ENCODE data around the gene MRGPRX1. TPM values are rescaled to one million over a fixed set of nuclear protein-coding genes. Genes with fewer than 3 reads are reported as not detected.

Gene MRGPRX1
- total RNA-seq, 1 experiment from 2014 or later = not detected

DNA sequence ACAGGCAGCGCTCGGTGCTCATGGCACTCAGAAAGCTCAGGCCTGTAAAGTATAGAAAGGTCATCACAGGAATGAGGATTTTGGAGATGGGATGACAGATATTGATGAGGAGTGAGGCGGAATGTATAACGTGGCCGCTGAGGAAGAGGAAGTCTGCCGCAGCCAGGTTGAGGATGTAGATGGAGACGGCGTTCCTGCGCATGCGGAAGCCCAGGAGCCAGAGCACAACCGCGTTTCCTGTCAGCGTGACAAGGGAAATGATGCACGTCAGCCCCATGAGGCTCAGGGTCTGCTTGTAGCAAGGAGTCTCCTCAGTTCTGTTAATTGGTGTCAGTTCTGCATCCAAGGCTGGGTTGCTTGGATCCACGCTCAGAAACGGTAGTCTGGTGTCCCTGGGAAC, 33.1 kb upstream of the MRGPRX1 start:
- Histone ChIP-seq H3K27ac (ENCODE audit: insufficient read length, low read depth, low read length) (no peak overlapping the region), H2BK20ac (ENCODE audit: low read depth, low read length, poor library complexity, severe bottlenecking) (no peak overlapping the region), H2AFZ (ENCODE audit: low read length) (no peak overlapping the region), H3K14ac (ENCODE audit: insufficient read depth, low read length) (no peak overlapping the region), H4K91ac (ENCODE audit: insufficient read length, low read depth, low read length) (no peak overlapping the region), H4K20me1 (ENCODE audit: control insufficient read depth, insufficient read depth, insufficient read length) (no peaks in the 10 kb centered on the region), H2BK12ac (ENCODE audit: insufficient read length, low read depth, low read length) (no peak overlapping the region), H2AK5ac (ENCODE audit: insufficient read length, low read length) (no peak overlapping the region), H3K4me2 (ENCODE audit: insufficient read depth, insufficient read length, low read length) (no peak overlapping the region), H3K79me2 (ENCODE audit: insufficient read depth, low read length) (no peaks in the 10 kb centered on the region), H2BK5ac (ENCODE audit: insufficient read length, low read length) (no peak overlapping the region), H3K18ac (ENCODE audit: insufficient read length, low read depth, low read length) (no peak overlapping the region), H3K27me3 (ENCODE audit: insufficient read depth, low read length) (no peaks in the 10 kb centered on the region), H4K5ac (ENCODE audit: insufficient read length, low read depth, low read length) (no peak overlapping the region), H3K9me3 (ENCODE audit: control insufficient read depth, low read depth, low read length) (no peaks in the 10 kb centered on the region), H3K4me1 (ENCODE audit: insufficient read depth, low read length) (no peaks in the 10 kb centered on the region), H4K8ac (replicated peaks; ENCODE audit: insufficient read length, low read depth, low read length) (no peak overlapping the region), H3K23ac (ENCODE audit: insufficient read length, low read depth, low read length) (no peak overlapping the region), H3T11ph (ENCODE audit: low read length) (no peak overlapping the region), H3K9ac (ENCODE audit: extremely low read depth, insufficient read length, low read length) (no peak overlapping the region), H2BK15ac (ENCODE audit: low read depth, low read length) (no peak overlapping the region), H3K56ac (ENCODE audit: insufficient read length, low read depth, low read length) (no peak overlapping the region), H3K23me2 (ENCODE audit: insufficient read length, low read depth, low read length, poor library complexity, severe bottlenecking) (no peaks in the 10 kb centered on the region), H2BK120ac (ENCODE audit: low read depth, low read length, poor library complexity, severe bottlenecking) (no peak overlapping the region), H3K4ac (ENCODE audit: low read depth, low read length) (no peak overlapping the region), H3K79me1 (ENCODE audit: insufficient read depth, low read depth, low read length, poor library complexity, severe bottlenecking) (no peaks in the 10 kb centered on the region)
- no peak for DNase-seq
- Mint-ChIP-seq H3K27ac (no peak overlapping the region), H3K27me3 (ENCODE audit: low read depth) (no peaks in the 10 kb centered on the region), H3K9me3 (no peaks in the 10 kb centered on the region), H3K4me1 (peaks cover 12 to 13% of the 10 kb centered on the region in 2 experiments), H3K4me3 (no peak overlapping the region), H3K36me3 (ENCODE audit: insufficient read depth in 1 of 3, low read depth in 3 of 3) (no peaks in the 10 kb centered on the region)
- TF ChIP-seq, protein P1, sequence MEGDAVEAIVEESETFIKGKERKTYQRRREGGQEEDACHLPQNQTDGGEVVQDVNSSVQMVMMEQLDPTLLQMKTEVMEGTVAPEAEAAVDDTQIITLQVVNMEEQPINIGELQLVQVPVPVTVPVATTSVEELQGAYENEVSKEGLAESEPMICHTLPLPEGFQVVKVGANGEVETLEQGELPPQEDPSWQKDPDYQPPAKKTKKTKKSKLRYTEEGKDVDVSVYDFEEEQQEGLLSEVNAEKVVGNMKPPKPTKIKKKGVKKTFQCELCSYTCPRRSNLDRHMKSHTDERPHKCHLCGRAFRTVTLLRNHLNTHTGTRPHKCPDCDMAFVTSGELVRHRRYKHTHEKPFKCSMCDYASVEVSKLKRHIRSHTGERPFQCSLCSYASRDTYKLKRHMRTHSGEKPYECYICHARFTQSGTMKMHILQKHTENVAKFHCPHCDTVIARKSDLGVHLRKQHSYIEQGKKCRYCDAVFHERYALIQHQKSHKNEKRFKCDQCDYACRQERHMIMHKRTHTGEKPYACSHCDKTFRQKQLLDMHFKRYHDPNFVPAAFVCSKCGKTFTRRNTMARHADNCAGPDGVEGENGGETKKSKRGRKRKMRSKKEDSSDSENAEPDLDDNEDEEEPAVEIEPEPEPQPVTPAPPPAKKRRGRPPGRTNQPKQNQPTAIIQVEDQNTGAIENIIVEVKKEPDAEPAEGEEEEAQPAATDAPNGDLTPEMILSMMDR (conservative IDR thresholded peaks at IDR 0.05) = no peak
- WGBS (ENCODE audit: extremely low coverage, insufficient read length, low lambda C conversion rate) = no CpG with 5 or more reads among the region's 16 CpGs

Data from H9 (cell line).